ENCODE measurements around the gene RNF32. TPM values are rescaled to one million over a fixed set of nuclear protein-coding genes. Genes with fewer than 3 reads are reported as not detected.
A peak's percentile ranks its signal among the peaks of the same experiment; 100 is the strongest.

Gene RNF32
- total and polyA plus RNA-seq, 2 of the 13 experiments (the other 11 are each of a cell fraction or from before 2014, with no cell fraction given) = not detected

GRCh38 chr7:156650042-156650441 is 9.5 kb downstream of the RNF32 start (continued):
- TF ChIP-seq ZFX (CRISPR knock-in tag; IDR thresholded peaks at IDR 0.05; ENCODE audit: low read depth) (peak; percentile 23; the same call in 1 of the 2 replicates), TBX2 (CRISPR knock-in tag; IDR thresholded peaks at IDR 0.05; ENCODE audit: borderline replicate concordance) (peak; percentile 27; the same call in 1 of the 2 replicates), MZF1 (CRISPR knock-in tag; IDR thresholded peaks at IDR 0.05; ENCODE audit: borderline replicate concordance) (no peak), ZNF782 (CRISPR knock-in tag; IDR thresholded peaks at IDR 0.05; ENCODE audit: borderline replicate concordance) (no peak), NR2F6 (IDR thresholded peaks at IDR 0.05) (no peak), NR2F6 (CRISPR knock-in tag; IDR thresholded peaks at IDR 0.05) (0 out of 2 replicates have a peak, but pooled peaks have one; percentile 50), ZC3H4 (CRISPR knock-in tag; IDR thresholded peaks at IDR 0.05; ENCODE audit: borderline replicate concordance) (no peak), ADNP (CRISPR knock-in tag; IDR thresholded peaks at IDR 0.05) (no peak), PRDM15 (CRISPR knock-in tag; IDR thresholded peaks at IDR 0.05) (no peak), DNMT3B (CRISPR knock-in tag; conservative IDR thresholded peaks at IDR 0.05) (no peak), KDM4B (CRISPR knock-in tag; IDR thresholded peaks at IDR 0.05) (no peak), ZNF615 (CRISPR knock-in tag; IDR thresholded peaks at IDR 0.05; ENCODE audit: borderline replicate concordance) (no peak), ZIK1 (CRISPR knock-in tag; IDR thresholded peaks at IDR 0.05; ENCODE audit: borderline replicate concordance, low read depth) (no peak), RARA (CRISPR knock-in tag; IDR thresholded peaks at IDR 0.05) (0 out of 2 replicates have a peak, but pooled peaks have one; percentile 18), CENPT (CRISPR knock-in tag; IDR thresholded peaks at IDR 0.05; ENCODE audit: low read depth) (no peak), MXI1 (IDR thresholded peaks at IDR 0.05; ENCODE audit: borderline replicate concordance, low read depth, low read length) (no peak), ISL2 (CRISPR knock-in tag; IDR thresholded peaks at IDR 0.05) (no peak), ZNF567 (CRISPR knock-in tag; IDR thresholded peaks at IDR 0.05; ENCODE audit: borderline replicate concordance) (no peak), SOX13 (IDR thresholded peaks at IDR 0.05) (no peak), SOX13 (CRISPR knock-in tag; conservative IDR thresholded peaks at IDR 0.05 in 1 of 2, IDR thresholded peaks at IDR 0.05 in 1 of 2) (peak in 1 of 2 experiments; percentile 32; a peak in 1 of 4 replicates), PAXIP1 (CRISPR knock-in tag; conservative IDR thresholded peaks at IDR 0.05) (peak; percentile 22; the same call in 1 of the 2 replicates), FOXC1 (CRISPR knock-in tag; IDR thresholded peaks at IDR 0.05; ENCODE audit: borderline replicate concordance) (0 out of 2 replicates have a peak, but pooled peaks have one; percentile 35), POGZ (CRISPR knock-in tag; IDR thresholded peaks at IDR 0.05) (peak; percentile 25; the same call in 1 of the 2 replicates), CCDC6 (CRISPR knock-in tag; IDR thresholded peaks at IDR 0.05) (0 out of 2 replicates have a peak, but pooled peaks have one; percentile 48), RBAK (CRISPR knock-in tag; IDR thresholded peaks at IDR 0.05) (no peak)

Data from HepG2 (cell line).